ENCODE measurements around the gene CLINT1.

- no peak for TF ChIP-seq POLR2A (IDR thresholded peaks at IDR 0.05; ENCODE audit: low read length)
- no peak for TF ChIP-seq RNF2 (IDR thresholded peaks at IDR 0.05; ENCODE audit: borderline replicate concordance, low read depth)
- TF ChIP-seq, protein P1, sequence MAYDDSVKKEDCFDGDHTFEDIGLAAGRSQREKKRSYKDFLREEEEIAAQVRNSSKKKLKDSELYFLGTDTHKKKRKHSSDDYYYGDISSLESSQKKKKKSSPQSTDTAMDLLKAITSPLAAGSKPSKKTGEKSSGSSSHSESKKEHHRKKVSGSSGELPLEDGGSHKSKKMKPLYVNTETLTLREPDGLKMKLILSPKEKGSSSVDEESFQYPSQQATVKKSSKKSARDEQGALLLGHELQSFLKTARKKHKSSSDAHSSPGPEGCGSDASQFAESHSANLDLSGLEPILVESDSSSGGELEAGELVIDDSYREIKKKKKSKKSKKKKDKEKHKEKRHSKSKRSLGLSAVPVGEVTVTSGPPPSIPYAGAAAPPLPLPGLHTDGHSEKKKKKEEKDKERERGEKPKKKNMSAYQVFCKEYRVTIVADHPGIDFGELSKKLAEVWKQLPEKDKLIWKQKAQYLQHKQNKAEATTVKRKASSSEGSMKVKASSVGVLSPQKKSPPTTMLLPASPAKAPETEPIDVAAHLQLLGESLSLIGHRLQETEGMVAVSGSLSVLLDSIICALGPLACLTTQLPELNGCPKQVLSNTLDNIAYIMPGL (CRISPR knock-in tag; IDR thresholded peaks at IDR 0.05; ENCODE audit: borderline replicate concordance), result no peak
- TF ChIP-seq, protein P2, sequence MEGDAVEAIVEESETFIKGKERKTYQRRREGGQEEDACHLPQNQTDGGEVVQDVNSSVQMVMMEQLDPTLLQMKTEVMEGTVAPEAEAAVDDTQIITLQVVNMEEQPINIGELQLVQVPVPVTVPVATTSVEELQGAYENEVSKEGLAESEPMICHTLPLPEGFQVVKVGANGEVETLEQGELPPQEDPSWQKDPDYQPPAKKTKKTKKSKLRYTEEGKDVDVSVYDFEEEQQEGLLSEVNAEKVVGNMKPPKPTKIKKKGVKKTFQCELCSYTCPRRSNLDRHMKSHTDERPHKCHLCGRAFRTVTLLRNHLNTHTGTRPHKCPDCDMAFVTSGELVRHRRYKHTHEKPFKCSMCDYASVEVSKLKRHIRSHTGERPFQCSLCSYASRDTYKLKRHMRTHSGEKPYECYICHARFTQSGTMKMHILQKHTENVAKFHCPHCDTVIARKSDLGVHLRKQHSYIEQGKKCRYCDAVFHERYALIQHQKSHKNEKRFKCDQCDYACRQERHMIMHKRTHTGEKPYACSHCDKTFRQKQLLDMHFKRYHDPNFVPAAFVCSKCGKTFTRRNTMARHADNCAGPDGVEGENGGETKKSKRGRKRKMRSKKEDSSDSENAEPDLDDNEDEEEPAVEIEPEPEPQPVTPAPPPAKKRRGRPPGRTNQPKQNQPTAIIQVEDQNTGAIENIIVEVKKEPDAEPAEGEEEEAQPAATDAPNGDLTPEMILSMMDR (IDR thresholded peaks at IDR 0.05), result no peak
- no peak for TF ChIP-seq EHF (CRISPR knock-in tag; IDR thresholded peaks at IDR 0.05)
- TF ChIP-seq CHD2 (IDR thresholded peaks at IDR 0.05; ENCODE audit: low read length, partially characterized antibody), result no peak
- no peak for TF ChIP-seq JUN (IDR thresholded peaks at IDR 0.05)
- TF ChIP-seq CEBPB (IDR thresholded peaks at IDR 0.05), result no peak
- TF ChIP-seq FOSL2 (IDR thresholded peaks at IDR 0.05), result no peak
- no peak for TF ChIP-seq FOSL2 (CRISPR knock-in tag; IDR thresholded peaks at IDR 0.05)
These were observed 48.5 kb upstream of the CLINT1 start for GRCh38 chr5:157907479-157907878.
